Lung (tissue), 12 donors: ENCODE results near the gene CLP1. TPM values are rescaled to one million over a fixed set of nuclear protein-coding genes. Genes with fewer than 3 reads are reported as not detected.

ENCODE experiments used
- ATAC-seq: fragments of 200-7000 bp; cut with Tn5 transposase; one replicate; pipeline ENCODE4 v1.9.1; 2020; ENCODE audit warnings: moderate number of reproducible peaks; ENCODE audit not compliant: insufficient read depth, low FRiP score
- DNase-seq, 3 donors: peaks; one replicate each; pipeline ENCODE4 v3.0.0-alpha.2; 2013 to 2017
- H3K27ac ChIP-seq, 2 donors: one replicate each; pipeline ENCODE4 v1.5.1; 2013; ENCODE audit warnings: mild to moderate bottlenecking in 2 of 2, moderate library complexity in 2 of 2, control low read depth in 1 of 2, inconsistent platforms in 1 of 2, low read depth in 1 of 2, low read length in 1 of 2
- H3K27me3 ChIP-seq, 3 donors: one replicate each; pipeline ENCODE4 v1.5.1; 2013; ENCODE audit warnings: low read length in 2 of 3; ENCODE audit not compliant: control insufficient read depth in 3 of 3, insufficient read depth in 3 of 3
- H3K36me3 ChIP-seq, 4 donors: one replicate each; pipeline ENCODE4 v1.5.1; 2013; ENCODE audit warnings: low read length in 4 of 4, mild to moderate bottlenecking in 1 of 4, moderate library complexity in 1 of 4; ENCODE audit not compliant: control insufficient read depth in 4 of 4, insufficient read depth in 4 of 4
- H3K4me1 ChIP-seq, 5 donors: one replicate each; pipeline ENCODE4 v1.5.1; 2013; ENCODE audit warnings: low read length in 5 of 5, mild to moderate bottlenecking in 2 of 5, moderate library complexity in 1 of 5; ENCODE audit not compliant: control insufficient read depth in 5 of 5, insufficient read depth in 5 of 5
- H3K4me3 ChIP-seq: one replicate; pipeline ENCODE4 v1.5.1; 2013; ENCODE audit warnings: mild to moderate bottlenecking, control low read depth, moderate library complexity
- H3K9ac ChIP-seq, 2 donors: one replicate each; pipeline ENCODE4 v1.5.1; 2013; ENCODE audit warnings: low read length in 2 of 2, control low read depth in 1 of 2; ENCODE audit not compliant: insufficient read depth in 1 of 2
- H3K9me3 ChIP-seq, 4 donors: one replicate each; pipeline ENCODE4 v1.5.1; 2013; ENCODE audit warnings: low read length in 3 of 4, mild to moderate bottlenecking in 1 of 4, moderate library complexity in 1 of 4; ENCODE audit not compliant: control insufficient read depth in 4 of 4, insufficient read depth in 3 of 4
- CTCF ChIP-seq: IDR thresholded peaks from 2 replicates; pipeline ENCODE4 v1.5.1; 2012; ENCODE audit warnings: mild to moderate bottlenecking; ENCODE audit errors: control extremely low read depth, extremely low read depth
- WGBS, 2 donors: extraction: QIAGEN DNeasy Blood & Tissue Kit; methylation state at CpG; one replicate each; pipeline ENCODE4 v1.1.7; 2013; 5-methylcytosine and 5-hydroxymethylcytosine counted together
- polyA plus RNA-seq, 2 donors: library from polyadenylated mRNA; stranded (reverse); fragments of 200-250 nt; gene quantifications; one replicate each; pipeline ENCODE4 v1.2.1, GENCODE V29; 2013
- total RNA-seq, 2 donors: library from RNA; depleted of rRNA in 1 of 2; stranded (reverse); fragments of >200 nt in 1 of 2; gene quantifications; one replicate each; pipeline ENCODE4 v1.2.1, GENCODE V29; 2014 to 2021
- donor health status: control.
- donor health status: control.
- donor health status: Bipolar disorder and iron deficiency.
- donor health status: healthy.
- donor health status: DM: yes; HTN: yes; CAD: no.

CLP1 gene
- total and polyA plus RNA-seq, 4 donors = 6.5 to 16.6 (median 9.7) TPM

GRCh38 chr11:57640068-57640800 lies 17.3 kb upstream of the CLP1 start:
- Histone ChIP-seq H3K9ac (peak overlapping the region in 1 of 2 donors; percentile 55), H3K4me3 (no peak overlapping the region), H3K9me3 (no peaks in the 10 kb centered on the region), H3K4me1 (peaks cover 0 to 49% (median 17%) of the 10 kb centered on the region in 5 donors), H3K27ac (peak overlapping the region in 1 of 2 donors; percentile 26), H3K27me3 (no peaks in the 10 kb centered on the region), H3K36me3 (peaks cover 0 to 9% (median 4%) of the 10 kb centered on the region in 4 donors)
- no peak for DNase-seq
- no peak for TF ChIP-seq CTCF
- ATAC-seq = no peak
- WGBS, 2 donors = 46 to 52% methylated on average over 9 of the region's 9 CpGs

- Histone ChIP-seq H3K36me3 (peaks cover 0 to 9% (median 4%) of the 10 kb centered on the region in 4 donors), H3K9ac (no peak overlapping the region), H3K27ac (no peak overlapping the region), H3K4me3 (no peak overlapping the region), H3K9me3 (no peaks in the 10 kb centered on the region), H3K4me1 (peaks cover 0 to 57% (median 24%) of the 10 kb centered on the region in 5 donors), H3K27me3 (no peaks in the 10 kb centered on the region)
- DNase-seq (peak; percentile 32 to 80 (median 74)), ATAC-seq (no peak)
- peak; percentile 33 for TF ChIP-seq CTCF
- 62 to 64% methylated on average over 7 of the region's 7 CpGs for WGBS, 2 donors
These were observed 16.4 kb upstream of the CLP1 start for GRCh38 chr11:57641011-57641807.

GRCh38 chr11:57643802-57644201 lies 13.8 kb upstream of the CLP1 start:
- Histone ChIP-seq H3K9me3 (peaks cover 0 to 2% (median 0%) of the 10 kb centered on the region in 4 donors), H3K36me3 (peaks cover 0 to 9% (median 2%) of the 10 kb centered on the region in 4 donors), H3K9ac (no peak overlapping the region), H3K4me1 (peaks cover 0 to 72% (median 36%) of the 10 kb centered on the region in 5 donors), H3K4me3 (no peak overlapping the region), H3K27me3 (no peaks in the 10 kb centered on the region), H3K27ac (no peak overlapping the region)
- TF ChIP-seq CTCF = no peak
- WGBS, 2 donors = 57 to 74% methylated on average over 3 of the region's 3 CpGs
- no peak for ATAC-seq
- no peak for DNase-seq
